Measurements from ENCODE around the gene HMOX2.

- TF ChIP-seq POLR2A (IDR thresholded peaks at IDR 0.05) (no peak), CTCF (IDR thresholded peaks at IDR 0.05) (no peak)
These were observed 32.6 kb downstream of the HMOX2 start for GRCh38 chr16:4508806-4509205.

Data from heart left ventricle (tissue), 13 donors.